Naive B cell (primary cell): ENCODE results near the gene ATRNL1. TPM values are rescaled to one million over a fixed set of nuclear protein-coding genes. Genes with fewer than 3 reads are reported as not detected.

Source experiments
- ATAC-seq, 2 donors: fragments of 150-1000 bp; cut with Tn5 transposase; 2 replicates each; pipeline ENCODE4 v1.10.0; 2021; ENCODE audit warnings: low read depth in 2 of 2, mild to moderate bottlenecking in 2 of 2, moderate library complexity in 2 of 2
- DNase-seq: peaks from one replicate; pipeline ENCODE4 v3.0.0; 2022
- H3K27ac Mint-ChIP-seq, 6 donors: one replicate each; pipeline ENCODE4 v1.8.0; 2020 to 2022; ENCODE audit warnings: mild to moderate bottlenecking in 6 of 6, mixed read lengths in 6 of 6, moderate library complexity in 5 of 6, inconsistent platforms in 2 of 6
- H3K27me3 Mint-ChIP-seq, 3 donors: one replicate each; pipeline ENCODE4 v1.8.0; 2021 to 2022; ENCODE audit warnings: mixed read lengths in 3 of 3, mild to moderate bottlenecking in 1 of 3
- H3K36me3 Mint-ChIP-seq, 2 donors: one replicate each; pipeline ENCODE4 v1.8.0; 2020 to 2022; ENCODE audit warnings: mixed read lengths in 2 of 2, inconsistent platforms in 1 of 2, mild to moderate bottlenecking in 1 of 2
- H3K4me1 Mint-ChIP-seq, 3 donors: one replicate each; pipeline ENCODE4 v1.8.0; 2020 to 2022; ENCODE audit warnings: mixed read lengths in 3 of 3, inconsistent platforms in 1 of 3, mild to moderate bottlenecking in 1 of 3, moderate library complexity in 1 of 3
- H3K4me3 Mint-ChIP-seq, 8 donors: one replicate each; pipeline ENCODE4 v1.8.0; 2020 to 2022; ENCODE audit warnings: mild to moderate bottlenecking in 8 of 8, mixed read lengths in 8 of 8, moderate library complexity in 8 of 8, inconsistent platforms in 2 of 8
- H3K9me3 Mint-ChIP-seq, 7 donors: one replicate each; pipeline ENCODE4 v1.8.0; 2020 to 2022; ENCODE audit warnings: mixed read lengths in 7 of 7, mild to moderate bottlenecking in 5 of 7, inconsistent platforms in 2 of 7, moderate library complexity in 1 of 7
- polyA plus RNA-seq, 6 donors: library from polyadenylated mRNA; unstranded; fragments of 300-500 nt; fragmentation: Illumina TruSeq; gene quantifications; one replicate each; pipeline ENCODE4 v1.2.3, GENCODE V29; 2021; ENCODE audit warnings: low read depth in 6 of 6

Gene ATRNL1
- 1 to 10 TPM in 1 of 6 donors, under 1 TPM in 3, not detected in 2; 0.03 to 1.7 (median 0.49) TPM for polyA plus RNA-seq

DNA sequence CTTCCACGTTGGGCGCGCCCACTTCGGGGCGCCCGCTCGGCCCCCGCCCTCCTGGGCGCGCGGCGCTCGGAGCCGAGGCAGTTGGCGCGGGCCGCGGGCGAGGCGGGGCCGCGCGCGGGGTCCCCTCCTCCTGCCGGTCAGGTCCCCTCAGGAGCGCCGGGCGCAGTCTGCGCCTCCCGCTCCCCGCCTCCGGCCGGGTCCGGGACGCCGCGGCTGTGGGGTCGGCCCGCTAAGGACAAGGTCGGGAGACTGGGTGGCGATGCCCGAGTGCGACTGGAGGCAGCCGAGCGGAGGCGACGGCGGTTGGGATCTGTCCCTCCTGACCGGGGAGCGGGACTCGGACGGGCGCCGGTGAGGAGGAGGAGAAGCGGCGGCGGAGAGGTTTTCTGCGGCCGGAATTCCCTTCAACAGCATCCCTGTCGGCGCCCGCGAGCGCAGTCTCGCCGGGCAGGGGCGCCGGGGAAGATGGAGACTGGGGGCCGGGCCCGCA, at the start of gene ATRNL1:
Gene ATRNL1 (plus strand): TSS at position 80 of the 490 bp plus-strand sequence. CDS start 386 bp downstream, at position 466.
- peaks cover 9 to 16% (median 15%) of the 10 kb centered on the region in 3 donors for H3K4me1 Mint-ChIP-seq
- H3K36me3 Mint-ChIP-seq, result peaks cover 0 to 6% of the 10 kb centered on the region in 2 donors
- no peak for DNase-seq
- peaks cover 0 to 7% (median 0%) of the 10 kb centered on the region in 7 donors for H3K9me3 Mint-ChIP-seq
- H3K4me3 Mint-ChIP-seq, result peak within 1 kb of the TSS; percentile 81 to 95 (median 90)
- H3K27ac Mint-ChIP-seq, result peak within 1 kb of the TSS in 2 of 6 donors; percentile 24 to 70
- H3K27me3 Mint-ChIP-seq, result peaks cover 37 to 53% (median 46%) of the 10 kb centered on the region in 3 donors
- ATAC-seq, result peak; percentile 63 to 72

- H3K9me3 Mint-ChIP-seq, result no peaks in the 10 kb centered on the region
- H3K27me3 Mint-ChIP-seq, result peaks cover 9 to 18% (median 17%) of the 10 kb centered on the region in 3 donors
- H3K36me3 Mint-ChIP-seq, result no peaks in the 10 kb centered on the region
- H3K4me3 Mint-ChIP-seq, result no peak overlapping the region
- H3K4me1 Mint-ChIP-seq, result no peaks in the 10 kb centered on the region
- H3K27ac Mint-ChIP-seq, result no peak overlapping the region
- ATAC-seq (no peak), DNase-seq (no peak)
Measured at GRCh38 chr10:115043719-115044118, 49.4 kb upstream of the ATRNL1 start.

DNA sequence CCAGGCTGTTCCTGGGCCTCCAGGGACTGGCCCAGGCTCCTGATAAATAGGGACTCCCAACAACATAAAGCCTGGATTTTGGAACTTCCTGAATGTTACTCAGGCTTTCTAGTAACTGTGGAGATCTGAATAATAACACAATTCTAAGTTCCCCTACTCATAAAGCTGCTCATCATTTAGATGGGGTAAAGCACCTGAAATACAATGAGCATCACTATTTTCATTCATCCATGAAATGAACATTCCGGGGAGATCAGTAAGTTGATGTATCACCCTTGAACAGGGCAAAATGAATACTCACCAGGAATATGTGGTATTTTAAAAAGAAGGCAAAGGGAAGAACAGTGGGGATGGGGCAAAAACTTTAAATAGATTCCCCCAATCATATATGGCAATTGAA, 48.3 kb upstream of the ATRNL1 start:
- H3K36me3 Mint-ChIP-seq, result no peaks in the 10 kb centered on the region
- ATAC-seq (no peak), DNase-seq (no peak)
- no peaks in the 10 kb centered on the region for H3K9me3 Mint-ChIP-seq
- H3K27me3 Mint-ChIP-seq, result peaks cover 9 to 18% (median 17%) of the 10 kb centered on the region in 3 donors
- no peaks in the 10 kb centered on the region for H3K4me1 Mint-ChIP-seq
- no peak overlapping the region for H3K27ac Mint-ChIP-seq
- no peak overlapping the region for H3K4me3 Mint-ChIP-seq

DNA sequence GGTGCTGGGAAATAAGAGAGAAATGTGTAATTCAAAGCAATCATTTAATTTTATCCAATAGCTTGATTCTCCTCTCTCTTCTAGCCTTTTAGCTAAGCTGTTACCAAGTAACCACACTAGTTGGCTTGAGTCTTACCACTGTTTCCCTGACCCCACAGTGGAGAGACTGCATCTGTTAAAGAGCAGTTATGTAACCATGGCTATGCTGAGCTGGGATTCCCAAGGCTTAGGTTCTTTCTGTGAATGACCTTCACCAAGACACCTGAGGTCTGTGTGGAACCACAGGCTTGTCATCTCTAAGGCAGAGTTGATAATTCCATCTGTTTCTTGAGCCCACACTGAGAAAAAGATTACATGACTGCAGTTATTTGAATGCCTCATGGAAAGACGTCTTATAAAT, 47.7 kb upstream of the ATRNL1 start:
- H3K36me3 Mint-ChIP-seq, result no peaks in the 10 kb centered on the region
- DNase-seq, result no peak
- no peaks in the 10 kb centered on the region for H3K9me3 Mint-ChIP-seq
- no peak for ATAC-seq
- no peak overlapping the region for H3K4me3 Mint-ChIP-seq
- H3K27me3 Mint-ChIP-seq, result peaks cover 9 to 17% (median 16%) of the 10 kb centered on the region in 3 donors
- no peaks in the 10 kb centered on the region for H3K4me1 Mint-ChIP-seq
- no peak overlapping the region for H3K27ac Mint-ChIP-seq

GRCh38 chr10:115046686-115047236, 46.4 kb upstream of the ATRNL1 start:
- no peaks in the 10 kb centered on the region for H3K36me3 Mint-ChIP-seq
- no peaks in the 10 kb centered on the region for H3K4me1 Mint-ChIP-seq
- H3K27me3 Mint-ChIP-seq, result peaks cover 9 to 17% (median 14%) of the 10 kb centered on the region in 3 donors
- ATAC-seq (no peak), DNase-seq (no peak)
- H3K9me3 Mint-ChIP-seq, result no peaks in the 10 kb centered on the region
- H3K4me3 Mint-ChIP-seq, result no peak overlapping the region
- no peak overlapping the region for H3K27ac Mint-ChIP-seq

GRCh38 chr10:115047705-115048104, 45.5 kb upstream of the ATRNL1 start:
- ATAC-seq (no peak), DNase-seq (no peak)
- H3K4me3 Mint-ChIP-seq, result no peak overlapping the region
- H3K36me3 Mint-ChIP-seq, result no peaks in the 10 kb centered on the region
- H3K9me3 Mint-ChIP-seq, result no peaks in the 10 kb centered on the region
- no peaks in the 10 kb centered on the region for H3K4me1 Mint-ChIP-seq
- no peak overlapping the region for H3K27ac Mint-ChIP-seq
- peaks cover 9 to 17% (median 12%) of the 10 kb centered on the region in 3 donors for H3K27me3 Mint-ChIP-seq

GRCh38 chr10:115049318-115049717, 43.8 kb upstream of the ATRNL1 start:
- Mint-ChIP-seq H3K27me3 (peaks cover under 1 to 4% (median 3%) of the 10 kb centered on the region in 3 donors), H3K27ac (no peak overlapping the region), H3K4me3 (no peak overlapping the region), H3K36me3 (no peaks in the 10 kb centered on the region), H3K4me1 (no peaks in the 10 kb centered on the region), H3K9me3 (no peaks in the 10 kb centered on the region)
- ATAC-seq, result no peak
- DNase-seq, result no peak

- Mint-ChIP-seq H3K27ac (no peak overlapping the region), H3K36me3 (no peaks in the 10 kb centered on the region), H3K4me1 (no peaks in the 10 kb centered on the region), H3K4me3 (no peak overlapping the region), H3K9me3 (no peaks in the 10 kb centered on the region), H3K27me3 (no peaks in the 10 kb centered on the region)
- ATAC-seq (no peak), DNase-seq (no peak)
Measured at GRCh38 chr10:115049960-115050359, 43.2 kb upstream of the ATRNL1 start.

DNA sequence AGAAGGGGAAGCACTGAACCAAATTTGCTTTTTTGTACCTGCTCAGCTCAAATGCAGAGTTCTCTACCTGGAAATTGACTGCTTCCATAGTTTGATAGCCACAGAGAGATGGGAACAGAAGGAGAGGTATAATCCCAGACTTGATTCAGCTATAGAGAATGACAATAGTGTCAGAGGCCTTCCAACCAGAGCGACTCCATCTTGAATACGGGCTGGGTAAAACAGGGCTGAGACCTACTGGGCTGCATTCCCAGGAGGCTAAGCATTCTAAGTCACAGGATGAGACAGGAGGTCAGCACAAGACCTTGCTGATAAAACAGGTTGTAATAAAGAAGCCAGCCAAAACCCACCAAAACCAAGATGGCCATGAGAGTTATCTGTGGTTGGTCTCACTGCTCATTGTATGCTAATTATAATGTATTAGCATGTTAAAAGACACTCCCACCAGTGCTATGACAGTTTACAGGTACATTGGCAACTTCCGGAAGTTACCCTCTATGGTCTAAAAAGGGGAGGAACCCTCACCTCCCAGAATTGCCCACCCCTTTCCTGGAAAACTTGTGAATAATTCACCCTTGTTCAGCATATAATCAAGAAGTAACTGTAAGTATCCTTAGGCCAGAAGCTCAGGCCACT, 42.7 kb upstream of the ATRNL1 start:
- DNase-seq (no peak), ATAC-seq (no peak)
- H3K4me3 Mint-ChIP-seq, result no peak overlapping the region
- H3K36me3 Mint-ChIP-seq, result no peaks in the 10 kb centered on the region
- H3K9me3 Mint-ChIP-seq, result no peaks in the 10 kb centered on the region
- no peaks in the 10 kb centered on the region for H3K4me1 Mint-ChIP-seq
- H3K27ac Mint-ChIP-seq, result no peak overlapping the region
- H3K27me3 Mint-ChIP-seq, result no peaks in the 10 kb centered on the region

GRCh38 chr10:115051216-115051615, 41.9 kb upstream of the ATRNL1 start:
- no peak for ATAC-seq
- Mint-ChIP-seq H3K4me1 (no peaks in the 10 kb centered on the region), H3K27me3 (no peaks in the 10 kb centered on the region), H3K36me3 (no peaks in the 10 kb centered on the region), H3K4me3 (no peak overlapping the region), H3K9me3 (no peaks in the 10 kb centered on the region), H3K27ac (no peak overlapping the region)
- DNase-seq, result no peak

GRCh38 chr10:115052226-115052625, 40.9 kb upstream of the ATRNL1 start:
- Mint-ChIP-seq H3K27ac (no peak overlapping the region), H3K36me3 (no peaks in the 10 kb centered on the region), H3K4me1 (no peaks in the 10 kb centered on the region), H3K4me3 (no peak overlapping the region), H3K27me3 (peaks cover 0 to 3% (median under 1%) of the 10 kb centered on the region in 3 donors), H3K9me3 (no peaks in the 10 kb centered on the region)
- DNase-seq (no peak), ATAC-seq (no peak)

DNA sequence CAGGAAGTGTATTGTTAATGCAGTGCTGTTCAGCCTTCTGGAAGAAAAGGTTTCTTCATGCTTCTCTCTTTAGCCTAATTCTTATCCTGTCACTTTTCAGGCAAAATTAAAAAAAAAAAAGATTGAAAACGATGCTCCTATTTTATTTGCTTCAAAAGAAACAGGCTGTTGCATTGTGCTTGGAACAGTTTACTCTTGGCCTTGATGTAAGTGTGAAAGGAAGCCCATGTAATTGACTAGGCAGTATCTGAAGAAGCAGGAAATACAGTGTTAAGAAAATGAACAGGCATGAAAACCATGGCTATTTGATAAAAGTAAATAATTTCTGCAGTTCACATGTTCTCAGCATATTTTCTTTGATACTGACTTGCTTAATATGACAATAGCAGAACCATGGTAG, 40.4 kb upstream of the ATRNL1 start:
- H3K27ac Mint-ChIP-seq, result no peak overlapping the region
- no peaks in the 10 kb centered on the region for H3K9me3 Mint-ChIP-seq

GRCh38 chr10:115056186-115056585, 37.0 kb upstream of the ATRNL1 start:
- Mint-ChIP-seq H3K27ac (no peak overlapping the region), H3K4me1 (no peaks in the 10 kb centered on the region), H3K36me3 (no peaks in the 10 kb centered on the region), H3K9me3 (no peaks in the 10 kb centered on the region), H3K4me3 (no peak overlapping the region), H3K27me3 (peaks cover 14 to 31% (median 20%) of the 10 kb centered on the region in 3 donors)
- DNase-seq (no peak), ATAC-seq (no peak)

More for the DNA sequence above, 40.4 kb upstream of the ATRNL1 start:
- ATAC-seq (no peak), DNase-seq (no peak)
- Mint-ChIP-seq H3K4me1 (no peaks in the 10 kb centered on the region), H3K27me3 (peaks cover 0 to 6% (median 4%) of the 10 kb centered on the region in 3 donors), H3K4me3 (no peak overlapping the region), H3K36me3 (no peaks in the 10 kb centered on the region)

DNA sequence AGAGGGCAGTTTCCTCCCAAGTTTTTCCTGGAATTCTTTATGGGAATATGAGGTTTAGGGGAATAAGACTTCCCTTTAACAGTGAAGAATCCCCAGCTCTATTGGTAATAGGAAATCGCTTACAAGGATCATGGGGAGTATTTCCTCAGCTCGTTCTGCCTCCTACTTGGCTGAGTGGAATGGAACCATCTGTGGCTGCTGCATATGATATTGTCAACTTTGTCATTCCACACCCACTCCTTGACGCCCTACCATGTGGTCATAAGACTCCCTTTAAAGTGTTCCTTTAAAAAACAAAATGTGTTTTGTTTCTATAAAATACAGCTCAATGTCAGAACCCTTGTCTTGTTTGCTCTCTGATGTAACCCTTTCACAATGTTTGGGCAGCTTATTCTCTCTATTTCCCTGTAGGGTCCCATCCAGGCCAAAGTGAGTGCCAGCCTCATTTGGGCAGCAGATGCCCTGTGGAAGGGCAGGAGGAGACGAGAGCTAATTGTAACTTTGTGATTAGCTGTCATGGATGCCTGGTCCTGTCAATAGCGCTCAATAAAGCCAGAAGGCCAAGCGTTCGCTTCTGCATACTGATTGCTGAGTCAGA, 33.8 kb upstream of the ATRNL1 start:
- Mint-ChIP-seq H3K27me3 (peaks cover 23 to 36% (median 25%) of the 10 kb centered on the region in 3 donors), H3K9me3 (no peaks in the 10 kb centered on the region), H3K4me1 (peaks cover 0 to 5% (median 3%) of the 10 kb centered on the region in 3 donors), H3K27ac (no peak overlapping the region), H3K36me3 (no peaks in the 10 kb centered on the region), H3K4me3 (no peak overlapping the region)
- no peak for DNase-seq
- no peak for ATAC-seq
